Neural progenitor cell (in vitro differentiated cells): ENCODE measurements around the gene LIMK2. TPM values are rescaled to one million over a fixed set of nuclear protein-coding genes. Genes with fewer than 3 reads are reported as not detected.

Experiments used
- DNase-seq: peaks from one replicate; pipeline ENCODE4 v3.0.0-alpha.2; 2016; ENCODE audit warnings: low spot score
- H2AFZ ChIP-seq: fragments of 200-600 bp; sonication (generic); replicated peaks from 2 replicates; pipeline ENCODE4 v1.6.1; 2016; ENCODE audit warnings: antibody characterized with exemption
- H3F3A ChIP-seq: fragments of 200-600 bp; sonication (generic); 2 replicates; pipeline ENCODE4 v1.6.1; 2016; ENCODE audit warnings: antibody characterized with exemption, low read depth
- H3K27ac ChIP-seq: fragments of 200-600 bp; sonication (generic); 2 replicates; pipeline ENCODE4 v1.5.1; 2016; ENCODE audit warnings: mild to moderate bottlenecking
- H3K27me3 ChIP-seq: fragments of 200-600 bp; sonication (generic); 2 replicates; pipeline ENCODE4 v1.6.1; 2016; ENCODE audit warnings: mild to moderate bottlenecking, moderate library complexity
- H3K36me3 ChIP-seq: fragments of 200-600 bp; sonication (generic); 2 replicates; pipeline ENCODE4 v1.5.1; 2016
- H3K4me1 ChIP-seq: fragments of 200-600 bp; sonication (generic); 2 replicates; pipeline ENCODE4 v1.6.1; 2016; ENCODE audit warnings: mixed run types
- H3K4me2 ChIP-seq: fragments of 200-600 bp; sonication (generic); 2 replicates; pipeline ENCODE4 v1.6.1; 2016
- H3K4me3 ChIP-seq: fragments of 200-600 bp; sonication (generic); 2 replicates; pipeline ENCODE4 v1.5.1; 2016
- H3K79me2 ChIP-seq: fragments of 200-600 bp; sonication (generic); 2 replicates; pipeline ENCODE4 v1.6.1; 2016; ENCODE audit warnings: low read depth
- H3K9ac ChIP-seq: fragments of 200-600 bp; sonication (generic); 2 replicates; pipeline ENCODE4 v1.6.1; 2016
- H3K9me3 ChIP-seq: fragments of 200-600 bp; sonication (generic); 2 replicates; pipeline ENCODE4 v1.5.1; 2016; ENCODE audit warnings: low read depth
- H4K20me1 ChIP-seq: fragments of 200-600 bp; sonication (generic); 2 replicates; pipeline ENCODE4 v1.6.1; 2016; ENCODE audit warnings: low read depth
- H3K27ac Mint-ChIP-seq: 3 replicates; pipeline ENCODE4 v1.8.0; 2021; ENCODE audit warnings: mixed read lengths
- H3K27me3 Mint-ChIP-seq: 2 replicates; pipeline ENCODE4 v1.8.0; 2022; ENCODE audit warnings: low read depth, mild to moderate bottlenecking, inconsistent platforms, moderate library complexity, mixed read lengths; ENCODE audit not compliant: insufficient read depth
- H3K36me3 Mint-ChIP-seq: 3 replicates; pipeline ENCODE4 v1.8.0; 2021; ENCODE audit warnings: mixed read lengths
- H3K4me1 Mint-ChIP-seq: 3 replicates; pipeline ENCODE4 v1.8.0; 2021; ENCODE audit warnings: mixed read lengths
- H3K4me3 Mint-ChIP-seq: 3 replicates; pipeline ENCODE4 v1.8.0; 2021; ENCODE audit warnings: mild to moderate bottlenecking, moderate library complexity, mixed read lengths
- H3K9me3 Mint-ChIP-seq: 3 replicates; pipeline ENCODE4 v1.8.0; 2020; ENCODE audit warnings: mixed read lengths
- CTCF ChIP-seq: fragments of 200-600 bp; sonication (generic); IDR thresholded peaks from 2 replicates; pipeline ENCODE4 v1.5.1; 2017; ENCODE audit warnings: antibody characterized with exemption, mild to moderate bottlenecking
- EZH2 ChIP-seq: fragments of 200-600 bp; sonication (generic); IDR thresholded peaks from 2 replicates; pipeline ENCODE4 v1.6.1; 2017; ENCODE audit warnings: antibody characterized with exemption, mild to moderate bottlenecking, moderate library complexity
- EZH2phosphoT487 ChIP-seq: fragments of 200-600 bp; sonication (generic); IDR thresholded peaks from 2 replicates; pipeline ENCODE4 v1.6.1; 2017; ENCODE audit warnings: antibody characterized with exemption
- total RNA-seq: library from RNA; depleted of rRNA; stranded (reverse); fragments of >200 nt; gene quantifications from 2 replicates; pipeline ENCODE4 v1.2.3, GENCODE V29; 2015; ENCODE audit warnings: low replicate concordance

The LIMK2 gene
- total RNA-seq, 1 donor from 2014 or later: 28.1 TPM

- Histone ChIP-seq H3K36me3 (no peaks in the 10 kb centered on the region), H4K20me1 (no peaks in the 10 kb centered on the region), H3K4me2 (no peak overlapping the region), H3K4me3 (no peak overlapping the region), H3K79me2 (no peaks in the 10 kb centered on the region), H3K4me1 (peaks cover 2% of the 10 kb centered on the region), H3K9me3 (no peaks in the 10 kb centered on the region), H3K27ac (no peak overlapping the region), H2AFZ (no peak overlapping the region), H3K9ac (no peak overlapping the region), H3K27me3 (no peaks in the 10 kb centered on the region), H3F3A (peaks cover 9% of the 10 kb centered on the region)
- Mint-ChIP-seq H3K9me3 (no peaks in the 10 kb centered on the region), H3K36me3 (peaks cover 4% of the 10 kb centered on the region), H3K4me1 (peaks cover 7% of the 10 kb centered on the region), H3K4me3 (no peak overlapping the region), H3K27me3 (peaks cover 3% of the 10 kb centered on the region), H3K27ac (no peak overlapping the region)
- DNase-seq: no peak
- TF ChIP-seq CTCF (no peak), EZH2phosphoT487 (no peak), EZH2 (no peak)
Observed at GRCh38 chr22:31274017-31274416, 61.9 kb downstream of the LIMK2 start.

GRCh38 chr22:31275018-31275417 lies 62.9 kb downstream of the LIMK2 start:
- no peaks in the 10 kb centered on the region for H3K9me3 Mint-ChIP-seq
- Histone ChIP-seq H3K79me2 (no peaks in the 10 kb centered on the region), H3K9ac (no peak overlapping the region), H3K27me3 (no peaks in the 10 kb centered on the region), H3K27ac (no peak overlapping the region), H3K36me3 (no peaks in the 10 kb centered on the region), H3F3A (peaks cover 9% of the 10 kb centered on the region), H3K4me1 (peaks cover 2% of the 10 kb centered on the region), H3K4me3 (no peak overlapping the region), H3K4me2 (no peak overlapping the region), H4K20me1 (no peaks in the 10 kb centered on the region), H3K9me3 (no peaks in the 10 kb centered on the region), H2AFZ (no peak overlapping the region)
- TF ChIP-seq EZH2phosphoT487: no peak
- TF ChIP-seq CTCF: no peak
- no peak for TF ChIP-seq EZH2
- peaks cover 4% of the 10 kb centered on the region for H3K4me1 Mint-ChIP-seq
- no peak for DNase-seq
- H3K4me3 Mint-ChIP-seq: no peak overlapping the region
- H3K36me3 Mint-ChIP-seq: peaks cover 4% of the 10 kb centered on the region
- peaks cover 3% of the 10 kb centered on the region for H3K27me3 Mint-ChIP-seq
- H3K27ac Mint-ChIP-seq: no peak overlapping the region

- no peak overlapping the region for H3K9ac ChIP-seq
- H3K4me3 Mint-ChIP-seq: no peak overlapping the region
Observed at GRCh38 chr22:31275576-31275975, 63.5 kb downstream of the LIMK2 start.

More at GRCh38 chr22:31275576-31275975, 63.5 kb downstream of the LIMK2 start:
- no peak overlapping the region for H2AFZ ChIP-seq
- no peaks in the 10 kb centered on the region for H3K9me3 Mint-ChIP-seq
- no peak overlapping the region for H3K27ac ChIP-seq
- H3K79me2 ChIP-seq: no peaks in the 10 kb centered on the region
- no peaks in the 10 kb centered on the region for H3K36me3 ChIP-seq
- TF ChIP-seq CTCF (no peak), EZH2 (no peak), EZH2phosphoT487 (no peak)
- no peaks in the 10 kb centered on the region for H4K20me1 ChIP-seq
- H3K27me3 Mint-ChIP-seq: peaks cover 3% of the 10 kb centered on the region
- peaks cover 9% of the 10 kb centered on the region for H3F3A ChIP-seq
- H3K4me1 Mint-ChIP-seq: peaks cover 4% of the 10 kb centered on the region
- peaks cover 4% of the 10 kb centered on the region for H3K36me3 Mint-ChIP-seq
- H3K4me2 ChIP-seq: no peak overlapping the region
- no peaks in the 10 kb centered on the region for H3K27me3 ChIP-seq
- H3K4me3 ChIP-seq: no peak overlapping the region
- H3K27ac Mint-ChIP-seq: no peak overlapping the region
- H3K9me3 ChIP-seq: no peaks in the 10 kb centered on the region
- peaks cover 2% of the 10 kb centered on the region for H3K4me1 ChIP-seq
- no peak for DNase-seq
